ENCODE measurements around the gene TBXAS1.

GRCh38 chr7:139791316-139791715 is 37.7 kb upstream of the TBXAS1 start:
- TF ChIP-seq RAD21 (IDR thresholded peaks at IDR 0.05 in 1 of 2, conservative IDR thresholded peaks at IDR 0.05 in 1 of 2; ENCODE audit: low read depth in 2 of 2, low read length in 2 of 2) = no peak; a peak in 1 of 4 replicates
- no peak for TF ChIP-seq CTCF (IDR thresholded peaks at IDR 0.05; ENCODE audit: control extremely low read depth in 1 of 3, insufficient read depth in 1 of 3, low read depth in 1 of 3, low read length in 3 of 3)
- no peak for TF ChIP-seq JUND (IDR thresholded peaks at IDR 0.05; ENCODE audit: low read length)
- TF ChIP-seq POLR2AphosphoS5 (IDR thresholded peaks at IDR 0.05; ENCODE audit: low read depth, low read length) = no peak
- no peak for TF ChIP-seq TBP (IDR thresholded peaks at IDR 0.05; ENCODE audit: low read depth, low read length)

All from H1 (cell line).